H9 (cell line): ENCODE data around the gene FASTK. TPM values are rescaled to one million over a fixed set of nuclear protein-coding genes. Genes with fewer than 3 reads are reported as not detected.

Source experiments
- DNase-seq: peaks from one replicate; pipeline ENCODE4 v3.0.0-alpha.2; 2017
- H2AFZ ChIP-seq: one replicate; pipeline ENCODE4 v1.6.1; 2013; ENCODE audit warnings: mild to moderate bottlenecking, low read length, control low read depth, moderate library complexity
- H2AK5ac ChIP-seq: 2 replicates; pipeline ENCODE4 v1.6.1; 2013; ENCODE audit warnings: low read length, control low read depth, mixed read lengths; ENCODE audit not compliant: insufficient read length
- H2BK120ac ChIP-seq: one replicate; pipeline ENCODE4 v1.6.1; 2013; ENCODE audit warnings: low read depth, mild to moderate bottlenecking, low read length, control low read depth, inconsistent platforms; ENCODE audit not compliant: poor library complexity, severe bottlenecking
- H2BK12ac ChIP-seq: 2 replicates; pipeline ENCODE4 v1.6.1; 2013; ENCODE audit warnings: low read length, control low read depth, mixed read lengths, low read depth; ENCODE audit not compliant: insufficient read length
- H2BK15ac ChIP-seq: 2 replicates; pipeline ENCODE4 v1.6.1; 2013; ENCODE audit warnings: low read depth, low read length, control low read depth
- H2BK20ac ChIP-seq: one replicate; pipeline ENCODE4 v1.6.1; 2013; ENCODE audit warnings: low read depth, mild to moderate bottlenecking, low read length, control low read depth, inconsistent platforms; ENCODE audit not compliant: poor library complexity, severe bottlenecking
- H2BK5ac ChIP-seq: 2 replicates; pipeline ENCODE4 v1.6.1; 2013; ENCODE audit warnings: low read length, control low read depth, mixed read lengths; ENCODE audit not compliant: insufficient read length
- H3K14ac ChIP-seq: 2 replicates; pipeline ENCODE4 v1.6.1; 2013; ENCODE audit warnings: low read length, control low read depth; ENCODE audit not compliant: insufficient read depth
- H3K18ac ChIP-seq: 2 replicates; pipeline ENCODE4 v1.6.1; 2013; ENCODE audit warnings: low read depth, mild to moderate bottlenecking, mixed read lengths, low read length, control low read depth; ENCODE audit not compliant: insufficient read length
- H3K23ac ChIP-seq: 2 replicates; pipeline ENCODE4 v1.6.1; 2013; ENCODE audit warnings: low read length, control low read depth, mixed read lengths, low read depth; ENCODE audit not compliant: insufficient read length
- H3K23me2 ChIP-seq: 2 replicates; pipeline ENCODE4 v1.6.1; 2013; ENCODE audit warnings: low read depth, mild to moderate bottlenecking, mixed read lengths, low read length, control low read depth; ENCODE audit not compliant: insufficient read length, poor library complexity, severe bottlenecking
- H3K27ac ChIP-seq: 2 replicates; pipeline ENCODE4 v1.5.1; 2013; ENCODE audit warnings: low read length, control low read depth, mixed read lengths, low read depth; ENCODE audit not compliant: insufficient read length
- H3K27me3 ChIP-seq: 2 replicates; pipeline ENCODE4 v1.6.1; 2013; ENCODE audit warnings: low read length, control low read depth, inconsistent platforms; ENCODE audit not compliant: insufficient read depth
- H3K4ac ChIP-seq: 2 replicates; pipeline ENCODE4 v1.6.1; 2013; ENCODE audit warnings: low read depth, mild to moderate bottlenecking, control low read depth, inconsistent platforms, low read length, moderate library complexity
- H3K4me1 ChIP-seq: 2 replicates; pipeline ENCODE4 v1.6.1; 2013; ENCODE audit warnings: low read length, control low read depth, inconsistent platforms; ENCODE audit not compliant: insufficient read depth
- H3K4me2 ChIP-seq: 2 replicates; pipeline ENCODE4 v1.6.1; 2013; ENCODE audit warnings: low read length, control low read depth, mixed read lengths; ENCODE audit not compliant: insufficient read length, insufficient read depth
- H3K56ac ChIP-seq: 2 replicates; pipeline ENCODE4 v1.6.1; 2013; ENCODE audit warnings: low read depth, mild to moderate bottlenecking, mixed read lengths, low read length, control low read depth; ENCODE audit not compliant: insufficient read length
- H3K79me1 ChIP-seq: 2 replicates; pipeline ENCODE4 v1.6.1; 2013; ENCODE audit warnings: low read depth, mild to moderate bottlenecking, moderate library complexity, low read length, control low read depth, inconsistent platforms; ENCODE audit not compliant: insufficient read depth, poor library complexity, severe bottlenecking
- H3K79me2 ChIP-seq: 2 replicates; pipeline ENCODE4 v1.6.1; 2013; ENCODE audit warnings: low read length, control low read depth, inconsistent platforms; ENCODE audit not compliant: insufficient read depth
- H3K9ac ChIP-seq: 2 replicates; pipeline ENCODE4 v1.6.1; 2013; ENCODE audit warnings: low read length, control low read depth, mixed read lengths; ENCODE audit not compliant: insufficient read length; ENCODE audit errors: extremely low read depth
- H3K9me3 ChIP-seq: one replicate; pipeline ENCODE4 v1.6.1; 2013; ENCODE audit warnings: low read depth, low read length, inconsistent platforms; ENCODE audit not compliant: control insufficient read depth
- H3T11ph ChIP-seq: one replicate; pipeline ENCODE4 v1.6.1; 2013; ENCODE audit warnings: mild to moderate bottlenecking, low read length, control low read depth, inconsistent platforms
- H4K20me1 ChIP-seq: one replicate; pipeline ENCODE4 v1.6.1; 2013; ENCODE audit not compliant: control insufficient read depth, insufficient read length, insufficient read depth
- H4K5ac ChIP-seq: 2 replicates; pipeline ENCODE4 v1.6.1; 2013; ENCODE audit warnings: low read depth, mild to moderate bottlenecking, mixed read lengths, low read length, control low read depth; ENCODE audit not compliant: insufficient read length
- H4K8ac ChIP-seq: replicated peaks from 2 replicates; pipeline ENCODE4 v1.6.1; 2013; ENCODE audit warnings: low read length, control low read depth, mixed read lengths, low read depth; ENCODE audit not compliant: insufficient read length
- H4K91ac ChIP-seq: 2 replicates; pipeline ENCODE4 v1.6.1; 2013; ENCODE audit warnings: low read depth, mild to moderate bottlenecking, moderate library complexity, mixed read lengths, low read length, control low read depth; ENCODE audit not compliant: insufficient read length
- H3K27ac Mint-ChIP-seq, 3 experiments: 2 replicates in 2 of 3; 3 replicates in 1 of 3; pipeline ENCODE4 v1.8.0; 2020 to 2021; ENCODE audit warnings: mixed read lengths in 3 of 3, mild to moderate bottlenecking in 1 of 3, moderate library complexity in 1 of 3
- H3K27me3 Mint-ChIP-seq: 2 replicates; pipeline ENCODE4 v1.8.0; 2021; ENCODE audit warnings: low read depth, mild to moderate bottlenecking, moderate library complexity, mixed read lengths
- H3K36me3 Mint-ChIP-seq, 3 experiments: 2 replicates in 2 of 3; 3 replicates in 1 of 3; pipeline ENCODE4 v1.8.0; 2020 to 2021; ENCODE audit warnings: low read depth in 3 of 3, mixed read lengths in 3 of 3; ENCODE audit not compliant: insufficient read depth in 1 of 3
- H3K4me1 Mint-ChIP-seq, 2 experiments: 2 replicates each; pipeline ENCODE4 v1.8.0; 2020; ENCODE audit warnings: mixed read lengths in 2 of 2
- H3K4me3 Mint-ChIP-seq, 2 experiments: 2 replicates in 1 of 2; 3 replicates in 1 of 2; pipeline ENCODE4 v1.8.0; 2020 to 2021; ENCODE audit warnings: mild to moderate bottlenecking in 2 of 2, mixed read lengths in 2 of 2, moderate library complexity in 1 of 2
- H3K9me3 Mint-ChIP-seq, 2 experiments: 2 replicates in 1 of 2; 3 replicates in 1 of 2; pipeline ENCODE4 v1.8.0; 2020; ENCODE audit warnings: mild to moderate bottlenecking in 2 of 2, mixed read lengths in 2 of 2, moderate library complexity in 1 of 2
- CTCF ChIP-seq: fragments of 200-600 bp; sonication (generic); conservative IDR thresholded peaks from 3 replicates; pipeline ENCODE4 v1.8.0; 2021; ENCODE audit warnings: antibody characterized with exemption, mild to moderate bottlenecking
- WGBS: extraction: QIAGEN DNeasy Blood & Tissue Kit; methylation state at CpG from one replicate; pipeline ENCODE4 v1.1.7; 2013; ENCODE audit warnings: missing lambda C conversion rate, low lambda C conversion rate, mixed read lengths; ENCODE audit not compliant: insufficient read length; ENCODE audit errors: extremely low coverage; 5-methylcytosine and 5-hydroxymethylcytosine counted together
- total RNA-seq: library from RNA; stranded (reverse); gene quantifications from 2 replicates; pipeline ENCODE4 v1.2.1, GENCODE V29; 2021

The FASTK gene
- total RNA-seq, 1 experiment from 2014 or later: 57.8 TPM

GRCh38 chr7:151035026-151035717 lies 45.4 kb downstream of the FASTK start:
- H3K4ac ChIP-seq: no peak overlapping the region
- H2BK20ac ChIP-seq: no peak overlapping the region
- DNase-seq: no peak
- no peak overlapping the region for H3K4me3 Mint-ChIP-seq
- no peak overlapping the region for H3K23ac ChIP-seq
- no peak overlapping the region for H3K9ac ChIP-seq
- no peak overlapping the region for H2AK5ac ChIP-seq
- no peak overlapping the region for H2BK5ac ChIP-seq
- no peaks in the 10 kb centered on the region for H3K9me3 ChIP-seq
- H2AFZ ChIP-seq: no peak overlapping the region
- no peak overlapping the region for H3K56ac ChIP-seq
- no peak overlapping the region for H3K18ac ChIP-seq
- H3K14ac ChIP-seq: no peak overlapping the region
- H3K4me1 ChIP-seq: no peaks in the 10 kb centered on the region
- H3K27me3 ChIP-seq: no peaks in the 10 kb centered on the region
- no peaks in the 10 kb centered on the region for H3K79me2 ChIP-seq
- H3K4me1 Mint-ChIP-seq: peaks cover 2% of the 10 kb centered on the region in 2 experiments; a peak in 1 of 4 replicates
- H3K27me3 Mint-ChIP-seq: peaks cover 2% of the 10 kb centered on the region; the same call in 1 of the 2 replicates
- H2BK12ac ChIP-seq: no peak overlapping the region
- H3K4me2 ChIP-seq: no peak overlapping the region
- H2BK120ac ChIP-seq: no peak overlapping the region
- H3K27ac Mint-ChIP-seq: no peak overlapping the region; a peak in 1 of 7 replicates
- no peak overlapping the region for H3K27ac ChIP-seq
- no peak overlapping the region for H4K91ac ChIP-seq
- H3K79me1 ChIP-seq: no peaks in the 10 kb centered on the region
- TF ChIP-seq CTCF: no peak
- H4K8ac ChIP-seq: no peak overlapping the region
- no peak overlapping the region for H2BK15ac ChIP-seq
- no peak overlapping the region for H3T11ph ChIP-seq
- H4K20me1 ChIP-seq: no peaks in the 10 kb centered on the region
- no peaks in the 10 kb centered on the region for H3K23me2 ChIP-seq
- H4K5ac ChIP-seq: no peak overlapping the region
- no peaks in the 10 kb centered on the region for H3K9me3 Mint-ChIP-seq
- peaks cover 0 to 8% (median 4%) of the 10 kb centered on the region in 3 experiments; a peak in 4 of 7 replicates for H3K36me3 Mint-ChIP-seq
- no CpG with 5 or more reads among the region's 21 CpGs for WGBS
